ENCODE results near the gene GLI2. TPM values are rescaled to one million over a fixed set of nuclear protein-coding genes. Genes with fewer than 3 reads are reported as not detected.

GLI2 gene
- total RNA-seq, 2 donors from 2014 or later = 17.0 to 24.2 TPM

GRCh38 chr2:120710256-120710655 lies 25.4 kb upstream of the GLI2 start:
- no peak for TF ChIP-seq CTCF (conservative IDR thresholded peaks at IDR 0.05)
- Mint-ChIP-seq H3K4me3 (peak overlapping the region; percentile 7), H3K4me1 (peaks cover 43% of the 10 kb centered on the region), H3K27ac (no peak overlapping the region), H3K36me3 (ENCODE audit: low read depth) (no peaks in the 10 kb centered on the region), H3K9me3 (no peaks in the 10 kb centered on the region), H3K27me3 (ENCODE audit: insufficient read depth) (peaks cover 41% of the 10 kb centered on the region)
- Histone ChIP-seq H3K9me3 (ENCODE audit: control insufficient read depth, low read length) (no peaks in the 10 kb centered on the region), H3K9ac (ENCODE audit: extremely low read depth, low read length, poor library complexity, severe bottlenecking) (no peak overlapping the region), H3K27ac (ENCODE audit: low read depth, low read length) (no peak overlapping the region), H3K4me3 (ENCODE audit: low read length) (no peak overlapping the region), H3K27me3 (ENCODE audit: control insufficient read depth, insufficient read depth, low read length, poor library complexity, severe bottlenecking) (peaks cover 15% of the 10 kb centered on the region), H3K36me3 (ENCODE audit: control insufficient read depth, insufficient read depth, low read length) (no peaks in the 10 kb centered on the region), H3K4me1 (ENCODE audit: control insufficient read depth, insufficient read depth, low read length) (peaks cover 8% of the 10 kb centered on the region)
- peak; percentile 76 for DNase-seq
- 77 to 78% methylated on average over 12 to 16 of the region's 16 CpGs for WGBS, 2 experiments (ENCODE audit: insufficient coverage in 1 of 2, insufficient read length in 1 of 2)

GRCh38 chr2:120711694-120712093 lies 24.0 kb upstream of the GLI2 start:
- peak; percentile 39 for DNase-seq
- Histone ChIP-seq H3K4me1 (ENCODE audit: control insufficient read depth, insufficient read depth, low read length) (peaks cover 8% of the 10 kb centered on the region), H3K27ac (ENCODE audit: low read depth, low read length) (no peak overlapping the region), H3K9ac (ENCODE audit: extremely low read depth, low read length, poor library complexity, severe bottlenecking) (no peak overlapping the region), H3K27me3 (ENCODE audit: control insufficient read depth, insufficient read depth, low read length, poor library complexity, severe bottlenecking) (peaks cover 6% of the 10 kb centered on the region), H3K36me3 (ENCODE audit: control insufficient read depth, insufficient read depth, low read length) (no peaks in the 10 kb centered on the region), H3K9me3 (ENCODE audit: control insufficient read depth, low read length) (no peaks in the 10 kb centered on the region), H3K4me3 (ENCODE audit: low read length) (no peak overlapping the region)
- no peaks in the 10 kb centered on the region for H3K36me3 Mint-ChIP-seq (ENCODE audit: low read depth)
- no peak overlapping the region for H3K4me3 Mint-ChIP-seq
- no peaks in the 10 kb centered on the region for H3K9me3 Mint-ChIP-seq
- TF ChIP-seq CTCF (conservative IDR thresholded peaks at IDR 0.05) = no peak
- peaks cover 34% of the 10 kb centered on the region for H3K27me3 Mint-ChIP-seq (ENCODE audit: insufficient read depth)
- peaks cover 32% of the 10 kb centered on the region for H3K4me1 Mint-ChIP-seq
- 86 to 89% methylated on average over 4 to 5 of the region's 5 CpGs for WGBS, 2 experiments (ENCODE audit: insufficient coverage in 1 of 2, insufficient read length in 1 of 2)
- H3K27ac Mint-ChIP-seq = no peak overlapping the region

GRCh38 chr2:120712180-120712681 lies 23.4 kb upstream of the GLI2 start:
- H3K4me1 Mint-ChIP-seq = peaks cover 27% of the 10 kb centered on the region
- 93% methylated on average over 3 to 7 of the region's 7 CpGs for whole genome bisulfite sequencing, 2 experiments (ENCODE audit: insufficient coverage in 1 of 2, insufficient read length in 1 of 2)

More at GRCh38 chr2:120712180-120712681, 23.4 kb upstream of the GLI2 start:
- peak; percentile 47 for DNase-seq
- Mint-ChIP-seq H3K9me3 (no peaks in the 10 kb centered on the region), H3K27me3 (ENCODE audit: insufficient read depth) (peaks cover 34% of the 10 kb centered on the region), H3K4me3 (no peak overlapping the region), H3K36me3 (ENCODE audit: low read depth) (no peaks in the 10 kb centered on the region), H3K27ac (no peak overlapping the region)
- Histone ChIP-seq H3K27ac (ENCODE audit: low read depth, low read length) (no peak overlapping the region), H3K9ac (ENCODE audit: extremely low read depth, low read length, poor library complexity, severe bottlenecking) (no peak overlapping the region), H3K4me3 (ENCODE audit: low read length) (no peak overlapping the region), H3K27me3 (ENCODE audit: control insufficient read depth, insufficient read depth, low read length, poor library complexity, severe bottlenecking) (peaks cover 6% of the 10 kb centered on the region), H3K4me1 (ENCODE audit: control insufficient read depth, insufficient read depth, low read length) (peaks cover 8% of the 10 kb centered on the region), H3K9me3 (ENCODE audit: control insufficient read depth, low read length) (no peaks in the 10 kb centered on the region), H3K36me3 (ENCODE audit: control insufficient read depth, insufficient read depth, low read length) (no peaks in the 10 kb centered on the region)
- TF ChIP-seq CTCF (conservative IDR thresholded peaks at IDR 0.05) = no peak
